Ishikawa (cell line): ENCODE measurements around the gene BIN2.

Experiments
- CEBPB ChIP-seq: IDR thresholded peaks from 2 replicates; pipeline ENCODE4 v1.6.1; 2012
- CREB1 ChIP-seq: IDR thresholded peaks from 2 replicates; pipeline ENCODE4 v1.6.1; 2012; ENCODE audit warnings: low read depth
- EGR1 ChIP-seq: IDR thresholded peaks from 2 replicates; pipeline ENCODE4 v1.6.1; 2012
- EP300 ChIP-seq: IDR thresholded peaks from 2 replicates; pipeline ENCODE4 v1.6.1; 2012; ENCODE audit warnings: borderline replicate concordance
- FOXM1 ChIP-seq: IDR thresholded peaks from 2 replicates; pipeline ENCODE4 v1.6.1; 2012; ENCODE audit warnings: low read depth, borderline replicate concordance
- MAX ChIP-seq: IDR thresholded peaks from 2 replicates; pipeline ENCODE4 v1.6.1; 2012
- NFIC ChIP-seq: IDR thresholded peaks from 2 replicates; pipeline ENCODE4 v1.6.1; 2012
- RAD21 ChIP-seq: IDR thresholded peaks from 2 replicates; pipeline ENCODE4 v1.6.1; 2012; ENCODE audit warnings: low read depth
- REST ChIP-seq: IDR thresholded peaks from 2 replicates; pipeline ENCODE4 v1.6.1; 2012; ENCODE audit warnings: low read depth, mild to moderate bottlenecking
- TAF1 ChIP-seq: IDR thresholded peaks from 2 replicates; pipeline ENCODE4 v1.6.1; 2012; ENCODE audit warnings: low read depth, mild to moderate bottlenecking
- TCF12 ChIP-seq: IDR thresholded peaks from 2 replicates; pipeline ENCODE4 v1.6.1; 2012; ENCODE audit warnings: low read depth
- TEAD4 ChIP-seq: IDR thresholded peaks from 2 replicates; pipeline ENCODE4 v1.6.1; 2012
- USF1 ChIP-seq: IDR thresholded peaks from 2 replicates; pipeline ENCODE4 v1.6.1; 2012
- YY1 ChIP-seq: IDR thresholded peaks from 2 replicates; pipeline ENCODE4 v1.6.1; 2012; ENCODE audit warnings: low read depth
- ZBTB7A ChIP-seq: IDR thresholded peaks from 2 replicates; pipeline ENCODE4 v1.6.1; 2012; ENCODE audit warnings: low read depth

Gene BIN2

GRCh38 chr12:51357374-51358047 lies 33.5 kb upstream of the BIN2 start:
- TF ChIP-seq EGR1 (no peak), CEBPB (no peak), ZBTB7A (no peak), EP300 (no peak), YY1 (no peak), MAX (no peak), TAF1 (no peak), USF1 (no peak), CREB1 (no peak), FOXM1 (no peak), TEAD4 (no peak), REST (no peak), RAD21 (no peak)

GRCh38 chr12:51351913-51352532 lies 28.0 kb upstream of the BIN2 start:
- TF ChIP-seq REST (no peak), RAD21 (peak; percentile 88)

- TF ChIP-seq CREB1 (no peak), RAD21 (no peak), ZBTB7A (no peak), TEAD4 (no peak)
Measured at GRCh38 chr12:51349026-51349425, 25.1 kb upstream of the BIN2 start.

- TF ChIP-seq TAF1 (no peak), EP300 (no peak), TCF12 (no peak), CREB1 (no peak), USF1 (no peak), NFIC (no peak), CEBPB (no peak), FOXM1 (no peak), MAX (no peak), RAD21 (no peak), ZBTB7A (no peak), EGR1 (no peak)
Measured at GRCh38 chr12:51348116-51348515, 24.1 kb upstream of the BIN2 start.

- TF ChIP-seq TAF1 (no peak), USF1 (no peak)
Measured at GRCh38 chr12:51346581-51346980, 22.6 kb upstream of the BIN2 start, which contains the start of gene CELA1. CELA1 (minus strand) TSS chr12:51346679; CDS start chr12:51346638, 41 bp downstream.

- TF ChIP-seq RAD21 (no peak), EGR1 (no peak), TEAD4 (no peak)
Measured at GRCh38 chr12:51345681-51346080, 21.7 kb upstream of the BIN2 start.
